SK-N-SH treated with all-trans-retinoic acid at 6 μM for 48 hours (cell line): Measurements from ENCODE around the gene USP38.

Source experiments
- ARNTL ChIP-seq: fragments of 450-650 bp; formaldehyde crosslinking; IDR thresholded peaks from 2 replicates; pipeline ENCODE4 v1.5.0; 2020; ENCODE audit warnings: low read depth, mild to moderate bottlenecking, moderate library complexity, borderline replicate concordance
- BACH2 ChIP-seq: fragments of 250-450 bp; sonication (Bioruptor Pico); IDR thresholded peaks from 2 replicates; pipeline ENCODE4 v1.9.0; 2021; ENCODE audit warnings: mild to moderate bottlenecking, borderline replicate concordance
- ISL1 ChIP-seq: fragments of 250-450 bp; sonication (Bioruptor Pico); IDR thresholded peaks from 2 replicates; pipeline ENCODE4 v2.1.2; 2022; ENCODE audit warnings: mild to moderate bottlenecking, moderate library complexity
- PATZ1 ChIP-seq: fragments of 250-450 bp; sonication (Bioruptor Pico); IDR thresholded peaks from 2 replicates; pipeline ENCODE4 v1.8.0; 2020; ENCODE audit warnings: mild to moderate bottlenecking, moderate library complexity, borderline replicate concordance
- POU6F1 ChIP-seq: fragments of 250-450 bp; sonication (Bioruptor Pico); IDR thresholded peaks from 2 replicates; pipeline ENCODE4 v1.8.0; 2021; ENCODE audit warnings: low read depth, mild to moderate bottlenecking, moderate library complexity, borderline replicate concordance
- TOX ChIP-seq: fragments of 250-450 bp; sonication (Bioruptor Pico); IDR thresholded peaks from 2 replicates; pipeline ENCODE4 v1.8.0; 2021; ENCODE audit warnings: mild to moderate bottlenecking, moderate library complexity, borderline replicate concordance
- ZNF70 ChIP-seq: fragments of 450-650 bp; formaldehyde crosslinking; IDR thresholded peaks from 2 replicates; pipeline ENCODE4 v1.5.0; 2020; ENCODE audit warnings: mild to moderate bottlenecking, moderate library complexity
- ZNF8 ChIP-seq: fragments of 450-650 bp; formaldehyde crosslinking; IDR thresholded peaks from 2 replicates; pipeline ENCODE4 v1.5.0; 2020; ENCODE audit warnings: mild to moderate bottlenecking, moderate library complexity

- TF ChIP-seq TOX (CRISPR knock-in tag) (no peak), POU6F1 (CRISPR knock-in tag) (no peak), BACH2 (CRISPR knock-in tag) (no peak), ZNF70 (CRISPR knock-in tag) (no peak), ISL1 (CRISPR knock-in tag) (no peak), PATZ1 (CRISPR knock-in tag) (no peak), ARNTL (no peak), ZNF8 (CRISPR knock-in tag) (no peak)
These were observed 57.2 kb downstream of the USP38 start for GRCh38 chr4:143241892-143242291.
